Measurements from ENCODE around the gene UAP1L1.

UAP1L1 gene

DNA sequence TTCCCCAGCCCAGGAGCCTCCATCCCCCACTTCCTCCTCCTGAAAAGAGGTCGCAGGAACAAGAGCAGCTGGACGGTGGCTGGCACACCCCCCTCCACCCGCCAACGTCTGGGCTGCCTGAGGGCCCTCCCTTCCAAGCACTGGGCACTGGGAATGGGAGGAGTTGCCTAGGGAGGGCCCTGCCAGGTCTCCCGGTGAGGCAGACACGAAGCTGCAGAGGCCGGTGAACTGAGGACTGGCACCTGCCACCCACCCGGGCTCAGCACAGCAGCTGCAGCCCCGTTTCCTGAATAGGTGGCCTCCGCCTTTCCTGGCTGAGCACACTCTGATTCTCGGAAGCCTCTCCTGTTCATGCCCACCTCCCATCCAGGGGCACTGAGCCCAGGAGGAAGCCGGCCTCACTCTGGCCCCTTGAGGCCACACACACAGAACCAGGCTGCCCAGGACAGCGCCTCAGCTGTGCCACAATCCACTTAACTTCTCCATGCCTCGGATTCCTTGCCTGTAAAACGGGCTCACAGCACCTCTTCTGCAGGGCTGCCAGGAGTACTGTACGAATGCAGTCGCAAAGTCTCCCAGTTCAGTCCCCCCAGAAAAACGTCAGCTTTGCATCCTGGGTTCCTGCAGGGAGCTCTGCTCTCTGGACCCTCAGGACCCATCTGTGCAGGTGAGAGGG is 32.7 kb upstream of the UAP1L1 start:
- Histone ChIP-seq H3K9ac (ENCODE audit: low read depth, low read length) (no peak overlapping the region), H3K4me3 (ENCODE audit: low read length) (peak overlapping the region; percentile 60; the same call in 1 of the 2 replicates), H3K4me1 (ENCODE audit: insufficient read depth, low read length) (no peaks in the 10 kb centered on the region), H3K27me3 (ENCODE audit: insufficient read depth, low read length) (peaks cover 49% of the 10 kb centered on the region), H3K27ac (ENCODE audit: low read length) (no peak overlapping the region), H3K9me3 (ENCODE audit: insufficient read depth, low read depth, low read length) (no peaks in the 10 kb centered on the region), H3K36me3 (ENCODE audit: insufficient read depth, low read depth, low read length) (no peaks in the 10 kb centered on the region)

DNA sequence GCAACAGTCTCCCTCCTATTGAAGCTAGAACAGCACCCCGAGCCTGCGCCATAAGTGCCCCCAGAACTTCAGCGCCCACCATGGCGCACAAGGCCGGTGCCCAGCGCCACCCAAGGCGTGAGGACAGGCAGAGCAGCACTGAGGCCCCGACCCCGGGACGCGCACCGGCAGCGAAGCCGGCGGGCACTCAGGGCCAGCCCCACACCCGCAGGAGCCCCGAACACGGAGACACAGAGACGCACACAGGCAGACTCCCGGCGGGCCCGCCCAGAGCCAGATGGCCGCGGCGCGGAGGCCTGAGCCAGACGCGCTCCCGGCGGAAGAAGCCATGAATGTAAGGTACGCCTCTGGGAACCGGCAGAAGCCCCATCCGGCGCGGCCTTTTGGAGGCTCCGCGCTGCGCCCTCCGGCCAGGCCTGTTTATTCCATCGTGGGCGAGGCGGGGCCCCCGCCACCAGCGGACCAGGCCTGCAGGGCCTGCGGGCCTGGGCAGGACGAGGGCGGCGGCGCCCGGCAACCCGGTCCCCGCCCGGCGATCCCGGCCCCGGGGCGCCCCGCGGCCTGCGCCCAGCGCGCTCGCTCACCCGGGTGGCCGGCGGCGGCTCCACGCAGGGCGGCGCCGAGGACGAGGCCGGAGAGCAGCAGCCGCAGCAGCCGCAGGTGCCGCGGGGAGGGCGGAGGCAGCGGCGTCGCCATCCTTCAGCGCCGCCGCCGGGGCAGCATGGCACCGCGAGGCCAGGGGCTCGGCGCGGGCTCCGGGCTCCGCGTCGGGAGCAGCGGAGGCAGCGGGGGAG is 31.8 kb upstream of the UAP1L1 start:
- no peak overlapping the region for H3K9ac ChIP-seq (ENCODE audit: low read depth, low read length)
- no peak overlapping the region for H3K27ac ChIP-seq (ENCODE audit: low read length)
- H3K4me3 ChIP-seq (ENCODE audit: low read length), result peak overlapping the region; percentile 68
- no peaks in the 10 kb centered on the region for H3K36me3 ChIP-seq (ENCODE audit: insufficient read depth, low read depth, low read length)
- no peaks in the 10 kb centered on the region for H3K9me3 ChIP-seq (ENCODE audit: insufficient read depth, low read depth, low read length)
- peaks cover 57% of the 10 kb centered on the region for H3K27me3 ChIP-seq (ENCODE audit: insufficient read depth, low read length)
- H3K4me1 ChIP-seq (ENCODE audit: insufficient read depth, low read length), result no peaks in the 10 kb centered on the region

DNA sequence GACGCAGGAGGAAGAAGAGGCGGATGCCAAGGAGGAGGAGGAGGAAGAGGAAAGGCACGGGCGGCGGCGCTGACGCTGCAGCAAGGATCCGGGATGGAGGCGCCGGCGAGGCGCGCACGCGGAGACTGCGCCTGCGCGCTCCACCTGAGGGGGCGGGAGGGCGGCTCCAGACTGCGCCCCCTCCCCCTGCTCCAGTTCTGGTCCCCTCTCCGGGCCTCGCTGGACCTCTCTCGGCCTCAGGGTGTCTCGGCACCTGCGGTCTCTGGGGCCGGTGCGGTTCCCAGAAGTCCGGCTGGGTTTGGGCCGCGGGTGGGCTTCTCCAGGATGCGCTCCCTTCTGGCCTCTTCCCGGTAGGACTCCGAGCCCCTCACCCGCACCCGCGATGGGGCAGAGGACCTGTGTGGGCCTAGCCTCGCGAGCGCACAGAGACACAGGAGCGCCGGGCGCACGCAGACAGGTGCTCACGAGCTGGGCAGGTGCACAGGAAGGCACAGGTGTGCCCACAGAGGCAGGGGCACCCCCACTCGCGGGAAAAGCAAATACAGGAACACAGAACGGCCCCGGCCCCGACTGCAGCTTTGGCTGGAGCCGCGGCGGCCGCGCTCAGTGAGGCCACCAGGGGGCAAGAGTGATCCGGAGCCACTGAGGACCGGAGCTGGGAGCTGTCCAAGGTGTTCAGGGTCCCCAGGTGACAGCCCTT is 31.1 kb upstream of the UAP1L1 start, which contains the start of gene NPDC1:
Gene NPDC1, minus strand, starts transcription at position 90 of the 700 bp plus-strand sequence. CDS start 188 bp downstream, outside the sequence.
- Histone ChIP-seq H3K9ac (ENCODE audit: low read depth, low read length) (no peak within 1 kb of the TSS), H3K36me3 (ENCODE audit: insufficient read depth, low read depth, low read length) (no peaks in the 10 kb centered on the region), H3K4me3 (ENCODE audit: low read length) (peak within 1 kb of the TSS; percentile 68), H3K9me3 (ENCODE audit: insufficient read depth, low read depth, low read length) (no peaks in the 10 kb centered on the region), H3K27ac (ENCODE audit: low read length) (no peak within 1 kb of the TSS), H3K27me3 (ENCODE audit: insufficient read depth, low read length) (peaks cover 65% of the 10 kb centered on the region), H3K4me1 (ENCODE audit: insufficient read depth, low read length) (no peaks in the 10 kb centered on the region)

DNA sequence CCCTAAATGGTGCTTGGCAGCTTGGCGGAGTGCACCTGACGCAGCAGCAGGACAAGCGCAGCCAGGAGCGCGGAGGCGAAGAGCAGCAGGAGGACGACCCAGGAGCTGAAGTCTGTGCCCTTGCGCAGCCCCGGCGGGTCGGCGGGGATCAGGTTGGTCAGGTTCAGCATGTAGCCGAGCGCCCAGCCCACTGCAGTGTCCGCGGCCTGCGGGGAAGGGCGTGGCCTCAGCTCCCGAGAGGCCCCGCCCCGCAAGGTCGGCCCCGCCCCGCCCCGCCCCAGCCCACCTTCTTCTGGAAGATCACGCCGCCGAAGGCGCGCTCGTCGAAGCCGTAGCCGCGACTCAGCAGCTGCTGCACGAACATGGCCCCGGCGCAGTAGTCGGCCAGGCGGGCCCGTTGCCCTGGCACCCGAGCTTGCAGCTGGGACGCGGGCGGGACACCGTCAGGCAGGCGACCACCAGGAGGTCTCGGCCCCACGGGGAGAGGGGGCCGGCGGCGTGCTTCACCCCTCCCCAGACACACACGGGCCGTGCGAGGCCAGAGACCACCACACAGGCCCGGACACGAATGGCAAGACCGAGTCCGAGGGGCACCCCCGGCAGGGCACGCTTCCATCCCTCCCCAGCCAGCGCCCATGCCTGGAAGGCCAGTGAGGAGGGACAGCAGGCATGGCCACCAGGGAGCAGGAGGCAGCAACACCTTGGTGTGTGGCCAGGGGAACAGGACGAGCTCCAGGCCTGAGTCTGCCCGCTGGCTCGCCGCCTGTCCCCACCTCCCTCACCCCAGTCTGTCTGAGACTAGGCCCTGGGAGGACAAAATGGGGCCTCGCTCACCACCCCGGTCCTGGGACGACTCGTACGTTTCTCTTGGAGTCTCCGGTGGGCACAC is 28.4 kb upstream of the UAP1L1 start:
- H3K27ac ChIP-seq (ENCODE audit: low read length), result no peak overlapping the region
- no peak overlapping the region for H3K9ac ChIP-seq (ENCODE audit: low read depth, low read length)
- H3K36me3 ChIP-seq (ENCODE audit: insufficient read depth, low read depth, low read length), result no peaks in the 10 kb centered on the region
- H3K27me3 ChIP-seq (ENCODE audit: insufficient read depth, low read length), result peaks cover 86% of the 10 kb centered on the region
- H3K4me3 ChIP-seq (ENCODE audit: low read length), result no peak overlapping the region
- H3K4me1 ChIP-seq (ENCODE audit: insufficient read depth, low read length), result no peaks in the 10 kb centered on the region
- no peaks in the 10 kb centered on the region for H3K9me3 ChIP-seq (ENCODE audit: insufficient read depth, low read depth, low read length)

DNA sequence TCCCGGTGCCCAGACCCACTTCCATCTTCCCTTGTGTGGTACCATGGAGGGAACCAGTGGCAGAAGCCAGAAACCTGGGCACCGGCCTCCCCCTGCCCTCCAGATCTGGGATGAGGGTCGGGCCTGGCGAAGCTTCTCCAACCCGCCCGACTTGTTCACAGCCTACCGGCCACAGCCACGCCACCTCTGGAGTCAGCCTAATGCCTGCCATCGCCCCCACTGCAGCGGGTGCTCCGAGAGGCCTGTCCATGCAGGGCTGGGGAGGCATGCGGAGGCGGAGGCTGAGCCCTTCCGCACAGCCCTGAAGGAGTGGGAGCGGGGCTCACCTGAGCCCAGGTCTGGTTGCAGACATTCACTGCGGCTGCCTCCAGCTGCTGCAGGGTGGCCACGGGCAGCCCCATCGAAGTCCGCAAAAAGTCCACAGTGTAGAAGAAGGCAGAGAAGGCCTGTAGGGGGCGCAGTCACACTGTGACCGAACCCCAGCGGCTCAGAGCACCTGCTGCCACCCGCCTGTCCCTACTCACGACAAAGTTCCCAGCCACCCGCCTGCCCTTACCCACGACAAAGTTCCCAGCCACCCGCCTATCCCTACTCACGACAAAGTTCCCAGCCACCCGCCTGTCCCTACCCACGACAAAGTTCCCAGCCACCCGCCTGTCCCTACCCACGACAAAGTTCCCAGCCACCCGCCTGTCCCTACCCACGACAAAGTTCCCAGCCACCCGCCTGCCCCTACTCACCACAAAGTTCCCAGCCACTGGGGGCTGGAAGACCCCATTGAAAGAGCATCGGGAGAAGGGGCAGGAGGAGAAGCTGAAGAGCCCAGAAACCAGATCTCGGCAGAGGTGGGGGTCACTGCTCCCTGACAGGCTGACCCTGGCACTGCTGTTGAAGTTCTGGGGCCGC is 27.5 kb upstream of the UAP1L1 start:
- Histone ChIP-seq H3K9me3 (ENCODE audit: insufficient read depth, low read depth, low read length) (no peaks in the 10 kb centered on the region), H3K36me3 (ENCODE audit: insufficient read depth, low read depth, low read length) (no peaks in the 10 kb centered on the region), H3K4me3 (ENCODE audit: low read length) (no peak overlapping the region), H3K9ac (ENCODE audit: low read depth, low read length) (no peak overlapping the region), H3K27ac (ENCODE audit: low read length) (no peak overlapping the region), H3K27me3 (ENCODE audit: insufficient read depth, low read length) (peaks cover 86% of the 10 kb centered on the region), H3K4me1 (ENCODE audit: insufficient read depth, low read length) (no peaks in the 10 kb centered on the region)

DNA sequence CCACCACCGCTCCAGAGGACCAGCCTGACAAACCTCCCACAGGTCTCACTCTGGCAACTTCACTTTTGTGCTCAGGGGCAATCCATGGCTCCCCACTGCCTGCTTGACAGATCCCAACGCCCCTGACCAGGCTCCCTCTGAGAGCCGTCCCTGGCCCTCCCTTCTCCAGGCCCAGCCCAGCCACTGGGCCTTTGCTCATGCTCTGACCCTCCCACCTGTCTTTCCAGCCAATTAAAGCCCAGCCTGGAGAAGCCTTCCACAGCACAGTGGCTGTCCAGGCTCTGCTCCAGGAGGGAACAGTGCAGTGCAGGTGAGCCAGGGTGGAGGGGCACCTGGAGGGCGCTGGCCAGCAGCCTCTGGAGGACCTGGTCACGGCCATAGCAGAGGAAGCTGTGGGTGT is 26.7 kb upstream of the UAP1L1 start:
- Histone ChIP-seq H3K27me3 (ENCODE audit: insufficient read depth, low read length) (peaks cover 86% of the 10 kb centered on the region), H3K4me1 (ENCODE audit: insufficient read depth, low read length) (no peaks in the 10 kb centered on the region), H3K4me3 (ENCODE audit: low read length) (no peak overlapping the region), H3K9ac (ENCODE audit: low read depth, low read length) (no peak overlapping the region), H3K27ac (ENCODE audit: low read length) (no peak overlapping the region), H3K36me3 (ENCODE audit: insufficient read depth, low read depth, low read length) (no peaks in the 10 kb centered on the region), H3K9me3 (ENCODE audit: insufficient read depth, low read depth, low read length) (no peaks in the 10 kb centered on the region)

DNA sequence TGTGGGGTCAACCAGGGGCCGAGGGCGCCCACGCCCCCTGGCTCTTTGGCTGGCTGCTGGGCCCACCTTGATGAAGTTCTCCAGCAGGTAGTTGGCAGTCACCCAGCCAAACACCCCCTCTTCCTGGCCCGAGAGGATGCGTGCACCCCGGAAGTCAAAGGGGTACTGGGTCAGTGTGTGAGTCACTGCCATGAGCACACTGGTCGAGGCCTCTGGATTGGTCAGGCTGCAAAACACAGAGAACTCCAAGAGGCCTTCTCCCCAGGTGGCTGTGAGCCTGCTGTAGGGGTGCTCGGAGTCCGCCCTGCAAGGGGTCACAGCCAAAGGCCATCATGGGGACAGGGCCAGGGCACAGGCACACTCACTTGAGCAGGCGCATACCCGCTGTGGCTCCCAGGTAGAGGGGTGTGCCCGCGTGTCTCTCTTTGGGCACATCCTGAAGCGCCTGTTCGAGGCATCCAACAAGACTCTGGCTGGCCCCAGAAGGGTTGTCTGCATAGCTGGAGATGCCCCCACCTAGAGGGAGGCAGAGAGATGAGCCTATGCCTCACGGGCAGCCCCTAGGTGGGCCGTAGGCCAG is 26.1 kb upstream of the UAP1L1 start:
- Histone ChIP-seq H3K4me3 (ENCODE audit: low read length) (no peak overlapping the region), H3K36me3 (ENCODE audit: insufficient read depth, low read depth, low read length) (no peaks in the 10 kb centered on the region), H3K27ac (ENCODE audit: low read length) (no peak overlapping the region), H3K4me1 (ENCODE audit: insufficient read depth, low read length) (no peaks in the 10 kb centered on the region), H3K27me3 (ENCODE audit: insufficient read depth, low read length) (peaks cover 92% of the 10 kb centered on the region), H3K9ac (ENCODE audit: low read depth, low read length) (no peak overlapping the region), H3K9me3 (ENCODE audit: insufficient read depth, low read depth, low read length) (no peaks in the 10 kb centered on the region)

DNA sequence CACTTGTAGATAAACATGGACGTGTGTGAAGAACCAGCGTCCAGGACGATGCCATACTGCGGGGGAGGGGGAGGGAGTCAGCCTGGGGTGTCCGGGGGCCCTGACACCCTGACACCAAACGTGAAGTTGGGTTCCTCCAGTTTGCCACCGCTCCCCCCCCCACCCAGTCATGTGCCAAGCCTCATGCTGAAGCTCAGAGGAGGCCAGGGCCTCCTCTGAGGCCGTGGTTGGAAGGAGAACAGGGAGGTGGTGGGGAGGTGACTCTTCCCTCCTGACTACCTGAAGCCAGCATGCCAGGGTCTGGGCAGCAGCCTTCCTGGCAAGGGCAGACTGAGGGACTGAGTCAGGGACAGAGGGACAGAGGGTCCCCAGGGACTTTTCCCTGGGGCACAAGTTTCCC is 25.0 kb upstream of the UAP1L1 start:
- no peaks in the 10 kb centered on the region for H3K9me3 ChIP-seq (ENCODE audit: insufficient read depth, low read depth, low read length)
- no peaks in the 10 kb centered on the region for H3K36me3 ChIP-seq (ENCODE audit: insufficient read depth, low read depth, low read length)
- no peaks in the 10 kb centered on the region for H3K4me1 ChIP-seq (ENCODE audit: insufficient read depth, low read length)
- no peak overlapping the region for H3K9ac ChIP-seq (ENCODE audit: low read depth, low read length)
- H3K27ac ChIP-seq (ENCODE audit: low read length), result no peak overlapping the region
- peaks cover 91% of the 10 kb centered on the region for H3K27me3 ChIP-seq (ENCODE audit: insufficient read depth, low read length)
- H3K4me3 ChIP-seq (ENCODE audit: low read length), result no peak overlapping the region

DNA sequence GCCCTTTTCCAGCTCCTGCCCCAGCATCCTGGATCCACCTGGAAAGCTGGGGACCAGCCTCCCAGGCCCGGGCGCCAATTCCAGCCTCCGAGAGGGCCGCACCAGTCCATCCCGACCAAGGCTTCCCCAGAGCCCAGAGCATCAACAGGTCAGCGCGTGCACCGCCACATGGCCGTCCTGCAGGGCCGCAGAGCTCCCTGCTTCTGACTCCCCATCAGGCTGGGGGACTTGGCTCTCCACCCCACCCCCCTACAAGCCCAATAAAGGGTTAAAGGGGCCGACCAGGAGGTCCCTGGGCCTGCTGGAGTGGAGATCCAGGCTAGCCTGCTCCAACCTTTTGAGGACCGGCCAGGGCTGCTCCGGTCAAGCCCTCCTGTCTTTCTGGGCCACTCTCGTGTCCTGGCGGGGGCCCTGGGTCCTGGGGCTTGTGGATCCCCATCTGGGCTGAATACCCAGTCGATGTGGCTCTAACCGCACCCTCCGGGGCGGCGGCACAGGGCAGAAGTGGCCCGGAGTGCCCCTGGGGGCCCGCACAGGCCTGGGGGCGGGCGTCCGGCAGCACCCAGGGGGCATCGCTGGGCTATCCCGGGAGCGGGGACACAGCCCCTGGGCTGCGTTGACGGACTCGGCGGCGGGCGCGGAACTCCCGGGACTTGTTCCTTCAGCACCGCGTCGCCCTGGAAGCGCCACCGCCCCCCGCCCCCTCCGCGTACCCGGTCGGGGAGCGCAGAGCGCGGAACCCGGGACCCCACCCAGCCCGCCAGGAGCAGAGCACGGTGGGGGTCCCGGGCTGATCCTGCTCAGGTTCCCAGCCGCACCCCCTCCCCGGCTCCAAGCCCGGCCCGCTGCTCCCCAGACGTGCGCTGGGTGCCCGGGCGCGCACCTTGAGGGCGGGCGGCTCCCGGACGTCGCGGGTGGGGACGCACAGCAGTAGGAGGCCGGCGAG is 24.0 kb upstream of the UAP1L1 start:
- no peaks in the 10 kb centered on the region for H3K36me3 ChIP-seq (ENCODE audit: insufficient read depth, low read depth, low read length)
- no peaks in the 10 kb centered on the region for H3K4me1 ChIP-seq (ENCODE audit: insufficient read depth, low read length)
- peak overlapping the region; percentile 49; the same call in 1 of the 2 replicates for H3K4me3 ChIP-seq (ENCODE audit: low read length)
- H3K9ac ChIP-seq (ENCODE audit: low read depth, low read length), result no peak overlapping the region
- no peaks in the 10 kb centered on the region for H3K9me3 ChIP-seq (ENCODE audit: insufficient read depth, low read depth, low read length)
- H3K27me3 ChIP-seq (ENCODE audit: insufficient read depth, low read length), result peaks cover 82% of the 10 kb centered on the region
- no peak overlapping the region for H3K27ac ChIP-seq (ENCODE audit: low read length)

Measured in iPS-20b (cell line).